HepG2 (cell line): ENCODE measurements around the gene CDC27. TPM values are rescaled to one million over a fixed set of nuclear protein-coding genes. Genes with fewer than 3 reads are reported as not detected.

ENCODE experiments used
- BORCS8-MEF2B ChIP-seq: sonication (generic); formaldehyde crosslinking; IDR thresholded peaks from 2 replicates; pipeline ENCODE4 v1.8.0; 2022; ENCODE audit warnings: mild to moderate bottlenecking, missing genetic modification reagents
- FOXP4 ChIP-seq: sonication (generic); formaldehyde crosslinking; IDR thresholded peaks from 2 replicates; pipeline ENCODE4 v1.4.0; 2020; ENCODE audit warnings: missing genetic modification reagents
- GABPA ChIP-seq, 2 experiments: IDR thresholded peaks; 2 replicates each; pipeline ENCODE4 v1.6.1; 2011 to 2016; ENCODE audit warnings: low read depth in 2 of 2, low read length in 1 of 2, missing biosample characterization in 1 of 2, missing genetic modification characterization in 1 of 2
- GLI4 ChIP-seq: sonication (generic); formaldehyde crosslinking; IDR thresholded peaks from 2 replicates; pipeline ENCODE4 v1.5.1; 2020; ENCODE audit warnings: missing genetic modification reagents, mild to moderate bottlenecking, moderate library complexity, borderline replicate concordance
- GZF1 ChIP-seq: sonication (generic); formaldehyde crosslinking; IDR thresholded peaks from 2 replicates; pipeline ENCODE4 v1.5.1; 2020; ENCODE audit warnings: mild to moderate bottlenecking, missing genetic modification reagents
- HDAC2 ChIP-seq: sonication (generic); formaldehyde crosslinking; IDR thresholded peaks from 2 replicates; pipeline ENCODE4 v1.4.0; 2020; ENCODE audit warnings: missing genetic modification reagents
- JUNB ChIP-seq: sonication (generic); formaldehyde crosslinking; IDR thresholded peaks from 2 replicates; pipeline ENCODE4 v1.8.0; 2022; ENCODE audit warnings: missing genetic modification reagents, mild to moderate bottlenecking, borderline replicate concordance
- MATR3 ChIP-seq: sonication (generic); formaldehyde crosslinking; IDR thresholded peaks from 2 replicates; pipeline ENCODE4 v1.4.0; 2020; ENCODE audit warnings: missing genetic modification reagents
- NAIF1 ChIP-seq: sonication (generic); formaldehyde crosslinking; IDR thresholded peaks from 2 replicates; pipeline ENCODE4 v1.5.0; 2020; ENCODE audit warnings: mild to moderate bottlenecking, missing genetic modification reagents, borderline replicate concordance
- NR2F2 ChIP-seq: IDR thresholded peaks from 2 replicates; pipeline ENCODE4 v1.6.1; 2012; ENCODE audit warnings: low read depth, inconsistent platforms, borderline replicate concordance
- PRDM15 ChIP-seq: sonication (generic); formaldehyde crosslinking; IDR thresholded peaks from 2 replicates; pipeline ENCODE4 v1.4.0; 2020; ENCODE audit warnings: missing genetic modification reagents
- SMAD9 ChIP-seq: sonication (generic); formaldehyde crosslinking; IDR thresholded peaks from 2 replicates; pipeline ENCODE4 v1.5.1; 2020; ENCODE audit warnings: mild to moderate bottlenecking, missing genetic modification reagents
- SMC3 ChIP-seq: IDR thresholded peaks from 2 replicates; pipeline ENCODE4 v1.6.1; 2011; ENCODE audit warnings: low read length, improper control_type of control experiment
- THAP7 ChIP-seq: sonication (generic); formaldehyde crosslinking; IDR thresholded peaks from 2 replicates; pipeline ENCODE4 v1.8.1; 2023; ENCODE audit warnings: mild to moderate bottlenecking, missing genetic modification reagents
- TIGD3 ChIP-seq: sonication (generic); formaldehyde crosslinking; IDR thresholded peaks from 2 replicates; pipeline ENCODE4 v1.5.1; 2020; ENCODE audit warnings: mild to moderate bottlenecking, missing genetic modification reagents, borderline replicate concordance
- U2AF1 ChIP-seq: fragments of 200-400 bp; formaldehyde crosslinking; optimal IDR thresholded peaks from 2 replicates; pipeline ENCODE3; 2017; ENCODE audit warnings: mild to moderate bottlenecking, low read depth, low read length
- ZNF10 ChIP-seq: sonication (generic); formaldehyde crosslinking; IDR thresholded peaks from 2 replicates; pipeline ENCODE4 v1.4.0; 2020; ENCODE audit warnings: mild to moderate bottlenecking, low read depth, missing genetic modification reagents, borderline replicate concordance
- ZNF264 ChIP-seq: sonication (generic); formaldehyde crosslinking; IDR thresholded peaks from 2 replicates; pipeline ENCODE4 v1.4.0; 2020; ENCODE audit warnings: missing genetic modification reagents
- ZNF296 ChIP-seq: sonication (generic); formaldehyde crosslinking; conservative IDR thresholded peaks from 2 replicates; pipeline ENCODE4 v1.5.0; 2020; ENCODE audit warnings: mild to moderate bottlenecking, missing genetic modification reagents
- ZNF441 ChIP-seq: sonication (generic); formaldehyde crosslinking; IDR thresholded peaks from 2 replicates; pipeline ENCODE4 v1.7.0; 2021; ENCODE audit warnings: missing genetic modification reagents, borderline replicate concordance
- ZNF570 ChIP-seq: sonication (generic); formaldehyde crosslinking; IDR thresholded peaks from 2 replicates; pipeline ENCODE4 v1.4.0; 2020; ENCODE audit warnings: mild to moderate bottlenecking, missing genetic modification reagents, borderline replicate concordance
- polyA plus RNA-seq, 8 experiments: library from polyadenylated mRNA; depleted of rRNA in 3 of 8; stranded (reverse) in 7 of 8; unstranded in 1 of 8; fragments of >200 nt; fragmentation: Illumina TruSeq in 4 of 8; extraction: Trizol in 4 of 8; gene quantifications; 2 replicates each; pipeline versions ENCODE4 v1.2.1 to v1.2.3, GENCODE V29; 2011 to 2016; ENCODE audit warnings: low read depth in 4 of 8, missing spikeins in 1 of 8, mixed read lengths in 1 of 8; ENCODE audit not compliant: insufficient read depth in 1 of 8
- total RNA-seq, 5 experiments: library from RNA; depleted of rRNA; stranded (reverse); fragments of >200 nt; fragmentation: Illumina TruSeq; extraction: Trizol; gene quantifications; 2 replicates each; pipeline ENCODE4 v1.2.3, GENCODE V29; 2016; ENCODE audit warnings: low read depth in 1 of 5

Gene CDC27
- total and polyA plus RNA-seq, 2 of the 13 experiments (the other 11 are each of a cell fraction or from before 2014, with no cell fraction given): 80.7 to 102 TPM

GRCh38 chr17:47229535-47230443 is 40.7 kb upstream of the CDC27 start (continued):
- TF ChIP-seq FOXP4 (peak; percentile 57; the same call in 1 of the 2 replicates), U2AF1 (no peak), ZNF264 (CRISPR knock-in tag) (0 out of 2 replicates have a peak, but pooled peaks have one; percentile 27), ZNF570 (no peak), SMC3 (peak; percentile 99), GZF1 (CRISPR knock-in tag) (no peak), JUNB (CRISPR knock-in tag) (no peak), NAIF1 (CRISPR knock-in tag) (0 out of 2 replicates have a peak, but pooled peaks have one; percentile 40), GLI4 (0 out of 2 replicates have a peak, but pooled peaks have one; percentile 19), BORCS8-MEF2B (peak; percentile 77; the same call in 1 of the 2 replicates), PRDM15 (CRISPR knock-in tag) (no peak), MATR3 (CRISPR knock-in tag) (no peak), ZNF296 (CRISPR knock-in tag) (no peak), GABPA (IDR thresholded peaks at IDR 0.05; ENCODE audit: low read depth, low read length) (no peak), GABPA (CRISPR knock-in tag; IDR thresholded peaks at IDR 0.05; ENCODE audit: low read depth) (no peak), HDAC2 (CRISPR knock-in tag) (peak; percentile 84), TIGD3 (CRISPR knock-in tag) (no peak), SMAD9 (no peak), ZNF10 (CRISPR knock-in tag) (no peak), THAP7 (CRISPR knock-in tag) (no peak), ZNF441 (CRISPR knock-in tag) (peak; percentile 96), NR2F2 (no peak; the same call in 1 of the 2 replicates)
